ENCODE results near the gene F2RL1.
"Not testable (repeated sequence)": the region's sequence is repeated elsewhere in the genome, so short reads cannot be mapped to it uniquely, and the experiment has no call there.

The F2RL1 gene

DNA sequence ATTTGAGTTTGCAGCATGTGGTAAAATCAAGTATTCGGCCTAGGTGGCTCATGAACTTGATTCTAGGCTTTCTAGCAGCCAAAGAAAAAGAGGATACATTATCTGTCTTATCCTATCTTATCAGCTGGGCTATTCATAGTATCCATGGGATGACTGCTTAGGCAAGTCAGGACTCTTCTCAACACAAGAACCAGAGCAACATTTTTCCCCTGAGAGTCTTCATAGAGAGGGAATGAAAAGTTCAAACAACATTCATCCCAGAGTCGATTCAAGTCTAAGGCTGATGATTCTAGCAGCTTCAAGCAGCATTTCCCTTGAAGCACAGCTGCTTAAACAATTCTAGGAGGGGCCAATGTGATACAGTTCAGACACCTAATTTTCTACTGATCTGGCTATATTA, 33.9 kb downstream of the F2RL1 start:
- DNase-seq: no peak

DNA sequence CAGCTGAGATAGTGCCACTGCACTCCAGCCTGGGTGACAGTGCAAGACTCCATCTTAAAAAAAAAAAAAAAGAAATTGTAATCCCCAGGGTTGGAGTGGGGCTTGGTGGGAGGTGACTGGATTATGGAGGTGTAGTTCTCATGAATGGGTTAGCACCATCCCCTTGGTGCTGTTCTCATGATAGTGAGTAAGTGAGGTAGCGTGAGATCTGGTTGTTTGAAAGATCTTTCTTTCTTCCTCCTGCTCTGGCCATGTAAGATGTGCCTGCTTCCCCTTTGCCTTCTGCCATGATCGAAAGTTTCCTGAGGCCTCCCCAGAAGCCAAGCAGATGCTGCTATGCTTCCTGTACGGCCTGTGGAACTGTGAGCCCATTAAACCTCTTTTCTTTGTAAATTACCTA, 34.9 kb downstream of the F2RL1 start:
- not testable (repeated sequence) for DNase-seq

DNA sequence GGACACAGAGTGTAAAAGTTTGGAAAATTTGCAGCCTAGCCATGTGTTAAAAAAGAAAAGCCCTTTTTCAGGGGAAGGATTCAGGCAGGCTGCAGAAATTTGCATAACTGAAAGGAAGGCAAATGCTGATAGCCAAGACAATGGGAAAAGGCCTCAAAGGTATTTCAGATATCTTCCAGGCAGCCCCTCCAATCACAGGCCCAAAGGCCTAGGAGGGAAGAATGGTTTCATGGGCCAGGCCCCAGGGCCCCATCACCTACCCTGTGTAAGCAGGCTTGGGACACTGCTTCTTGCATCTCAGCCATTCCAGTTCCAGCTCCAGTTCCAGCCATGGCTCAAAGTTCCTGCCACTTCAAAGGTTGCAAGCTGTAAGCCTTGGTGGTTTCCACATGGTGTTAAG, 35.8 kb downstream of the F2RL1 start:
- DNase-seq: no peak

DNA sequence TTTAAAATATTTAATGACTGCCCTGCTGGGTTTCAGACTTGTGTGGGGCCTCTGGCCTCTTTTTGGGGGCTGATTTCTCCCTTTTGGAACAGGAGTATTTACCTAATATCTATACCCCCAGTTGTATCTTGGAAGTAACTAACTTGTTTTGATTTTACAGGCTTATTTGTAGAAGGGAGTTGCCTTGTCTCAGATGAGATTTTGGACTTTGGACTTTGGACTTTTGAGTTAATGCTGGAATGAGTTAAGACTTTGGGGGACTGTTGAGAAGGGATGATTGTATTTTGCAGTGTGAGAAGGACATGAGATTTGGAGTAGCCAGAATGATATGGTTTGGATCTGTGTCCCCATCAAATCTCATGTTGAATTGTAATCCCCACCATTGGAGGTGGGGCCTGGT, 36.7 kb downstream of the F2RL1 start:
- DNase-seq: not testable (repeated sequence)

DNA sequence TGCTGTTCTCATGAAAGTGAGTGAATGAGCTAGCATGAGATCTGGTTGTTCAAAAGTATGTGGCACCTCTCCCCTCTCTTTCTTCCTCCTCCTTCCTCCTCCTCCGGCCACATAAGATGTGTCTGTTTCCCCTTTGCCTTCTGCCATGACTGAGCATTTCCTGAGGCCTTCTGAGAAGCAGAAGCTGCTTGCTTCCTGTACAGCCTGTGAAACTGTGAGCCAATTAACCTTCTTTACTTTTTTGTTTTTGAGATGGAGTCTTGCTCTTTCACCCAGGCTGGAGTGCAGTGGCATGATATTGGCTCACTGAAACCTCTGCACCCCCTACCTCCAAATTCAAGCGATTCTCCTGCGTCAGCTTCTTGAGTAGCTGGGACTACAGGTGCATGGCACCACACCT, 37.1 kb downstream of the F2RL1 start:
- DNase-seq: peak; percentile 56

DNA sequence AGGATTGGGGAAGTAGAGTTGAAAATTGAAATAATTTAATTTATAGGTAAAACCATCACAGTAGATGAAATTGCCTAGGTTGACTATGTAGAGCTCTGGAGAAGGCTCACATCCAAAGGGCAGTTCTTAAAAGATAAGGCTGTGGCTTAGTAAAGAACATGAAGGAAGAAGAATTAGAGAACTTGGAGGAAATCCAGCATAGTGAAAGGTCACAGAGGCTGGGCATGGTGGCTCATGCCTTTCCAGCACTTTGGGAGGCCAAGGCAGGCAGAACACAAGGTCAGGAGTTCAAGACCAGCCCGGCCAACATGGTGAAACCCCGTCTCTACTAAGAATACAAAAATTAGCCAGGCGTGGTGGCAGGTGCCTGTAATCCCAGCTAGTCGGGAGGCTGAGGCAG, 38.0 kb downstream of the F2RL1 start:
- DNase-seq: not testable (repeated sequence)

DNA sequence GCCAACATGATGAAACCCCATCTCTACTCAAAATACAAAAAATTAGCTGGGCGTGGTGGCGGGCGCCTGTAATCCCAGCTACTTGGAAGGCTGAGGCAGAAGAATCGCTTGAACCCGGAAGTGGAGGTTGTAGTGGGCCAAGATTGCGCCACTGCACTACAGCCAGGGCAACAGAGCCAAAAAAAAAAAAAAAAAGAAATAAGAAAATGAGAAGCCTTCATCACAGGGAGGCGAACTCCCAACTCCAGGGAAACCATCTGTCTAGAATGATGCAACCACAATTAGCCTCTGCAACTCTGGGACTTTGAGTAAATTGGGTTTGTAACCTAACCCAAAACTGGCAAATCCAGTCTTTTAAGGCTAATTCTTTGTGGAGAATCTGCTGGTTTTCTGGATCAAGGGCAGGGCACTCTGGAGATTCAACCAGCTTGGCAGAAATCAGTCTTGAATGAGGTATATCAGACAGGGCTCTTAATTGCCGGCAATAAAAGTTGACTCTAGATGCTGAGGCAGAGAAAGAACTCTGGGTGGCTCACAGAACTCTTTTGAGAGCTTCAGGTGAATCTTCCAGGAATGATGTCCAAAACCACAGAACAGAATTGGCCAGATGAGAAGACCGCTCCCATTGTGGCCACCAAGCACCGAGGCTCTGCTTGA, 40.9 kb downstream of the F2RL1 start:
- peak; percentile 6 for DNase-seq

DNA sequence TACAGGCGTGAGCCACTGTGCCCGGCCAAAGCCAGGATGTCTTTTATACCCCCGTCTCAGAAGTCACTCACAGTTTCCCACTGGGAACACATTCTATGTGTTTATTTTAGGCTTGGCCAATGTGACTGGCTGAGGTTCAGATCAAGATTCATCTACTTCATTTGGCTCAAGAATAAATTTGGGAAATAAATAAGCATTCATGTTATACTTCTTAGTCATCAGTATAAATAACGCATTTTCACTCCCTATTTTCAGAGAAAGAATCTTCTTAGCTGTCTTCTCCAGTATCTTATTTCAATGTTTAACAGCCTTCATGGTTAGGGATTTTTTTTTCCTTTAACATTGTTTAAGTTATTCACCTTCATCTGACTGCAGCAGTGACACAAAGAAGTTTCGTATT, 42.8 kb downstream of the F2RL1 start:
- no peak for DNase-seq

DNA sequence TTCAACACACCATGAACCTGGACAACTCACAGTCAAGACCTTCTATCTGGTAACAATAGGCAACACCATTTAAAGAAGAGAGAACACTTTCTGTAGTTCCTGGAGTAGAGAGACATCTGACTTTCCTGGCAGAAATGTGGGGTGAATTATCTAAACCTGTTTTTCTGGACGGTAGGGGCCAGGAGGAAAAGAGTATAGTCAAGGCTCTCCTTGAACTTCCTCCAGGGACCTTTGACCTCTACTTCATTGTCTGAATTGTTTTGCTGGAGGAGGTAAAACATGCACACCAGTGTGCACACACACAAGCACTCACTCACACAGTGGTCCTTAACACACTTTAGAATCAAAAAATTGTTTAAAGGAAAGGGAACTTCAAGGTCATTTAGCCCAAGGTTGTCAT, 44.2 kb downstream of the F2RL1 start:
- no peak for DNase-seq

DNA sequence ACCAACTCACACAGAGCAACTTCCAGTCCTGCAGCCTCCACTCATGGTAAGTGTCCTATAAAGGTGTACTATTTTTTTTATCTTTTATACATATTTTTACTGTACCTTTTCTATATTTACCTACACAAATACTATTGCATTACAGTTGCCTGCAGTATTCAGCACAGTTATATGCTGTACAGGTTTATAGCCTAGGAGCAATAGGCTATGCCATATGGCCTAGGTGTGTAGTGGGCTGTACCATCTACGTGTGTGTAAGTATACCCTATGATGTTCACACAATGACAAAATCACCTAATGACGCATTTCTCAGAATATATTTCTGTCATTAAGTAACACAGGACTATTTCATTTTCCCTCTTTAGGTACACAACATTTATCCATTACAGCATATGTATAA, 47.7 kb downstream of the F2RL1 start:
- DNase-seq: no peak

DNA sequence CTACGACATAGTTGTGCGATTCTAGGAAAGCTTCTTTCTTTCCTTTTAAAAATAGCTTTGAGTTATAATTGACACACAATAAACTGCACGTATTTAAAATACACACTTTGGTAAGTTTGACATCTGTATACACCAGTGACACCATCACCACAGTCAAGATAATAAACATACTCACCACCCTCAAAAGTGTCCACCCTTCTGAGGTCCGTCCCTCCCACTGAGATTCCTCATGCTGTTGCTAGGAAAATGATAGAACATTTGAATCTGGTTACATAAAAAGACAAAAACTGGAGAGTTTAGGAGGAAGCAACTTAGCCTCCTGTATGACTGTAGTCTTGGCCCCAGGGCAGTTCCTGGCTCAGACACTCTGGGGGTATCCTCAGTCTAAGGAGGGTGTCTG, 48.2 kb downstream of the F2RL1 start:
- no peak for DNase-seq

DNA sequence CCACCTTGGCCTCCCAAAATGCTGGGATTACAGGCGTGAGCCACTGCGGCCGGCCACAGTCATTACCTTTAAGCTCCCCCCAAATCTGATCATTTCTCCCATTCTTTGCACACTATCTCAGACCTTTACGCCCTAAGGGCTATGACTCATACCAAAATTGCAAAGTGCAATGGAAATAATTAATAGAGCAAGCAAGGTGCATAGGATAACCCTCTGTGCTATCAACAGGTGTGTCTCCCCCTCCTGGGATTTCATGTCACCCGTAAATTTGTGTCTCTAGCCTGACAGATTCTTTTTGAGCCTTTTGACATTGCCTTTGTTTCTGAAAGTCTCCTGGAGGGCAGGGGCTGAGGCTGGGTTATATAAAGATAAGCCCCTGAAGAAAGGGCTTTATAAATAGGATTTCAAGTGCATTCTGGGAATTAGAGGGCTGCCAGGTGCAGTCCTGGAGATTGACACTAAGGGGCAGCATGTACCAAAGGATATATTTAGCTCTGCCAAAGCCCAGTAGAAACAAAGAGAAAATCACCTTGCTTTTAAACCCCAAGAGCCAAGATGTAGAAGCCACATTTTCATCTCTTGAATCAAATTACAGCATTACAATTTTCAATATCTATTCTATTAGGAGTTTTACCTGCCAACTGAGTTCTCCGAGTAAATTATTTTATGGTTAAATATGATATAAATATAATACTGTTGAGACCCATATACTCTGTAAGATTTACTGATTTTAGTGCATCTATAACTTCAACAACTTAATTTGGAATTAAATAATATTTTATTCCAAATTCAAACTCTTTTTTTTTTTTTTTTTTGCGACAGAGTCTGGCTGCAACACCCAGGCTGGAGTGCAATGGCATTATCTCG, 49.2 kb downstream of the F2RL1 start:
- peak; percentile 33 for DNase-seq

DNA sequence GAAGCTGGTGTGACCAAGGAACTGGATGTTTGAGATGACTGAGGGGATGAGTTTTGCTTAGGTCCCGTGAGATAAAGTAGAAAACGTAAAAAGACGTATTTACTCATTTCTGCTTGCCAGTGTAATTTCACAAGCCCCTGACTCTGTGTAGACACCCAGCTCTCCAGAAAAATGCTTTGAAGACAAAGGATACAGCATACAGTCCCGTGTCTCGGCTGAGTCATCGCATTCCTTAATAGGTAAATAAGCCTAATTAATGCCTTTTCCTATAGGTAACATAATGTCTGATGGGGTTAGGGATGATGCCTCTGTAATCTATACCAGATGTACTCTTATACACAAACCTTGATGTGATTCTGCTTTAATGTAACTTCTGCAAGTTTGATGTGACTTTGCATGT, 51.2 kb downstream of the F2RL1 start:
- no peak for DNase-seq

DNA sequence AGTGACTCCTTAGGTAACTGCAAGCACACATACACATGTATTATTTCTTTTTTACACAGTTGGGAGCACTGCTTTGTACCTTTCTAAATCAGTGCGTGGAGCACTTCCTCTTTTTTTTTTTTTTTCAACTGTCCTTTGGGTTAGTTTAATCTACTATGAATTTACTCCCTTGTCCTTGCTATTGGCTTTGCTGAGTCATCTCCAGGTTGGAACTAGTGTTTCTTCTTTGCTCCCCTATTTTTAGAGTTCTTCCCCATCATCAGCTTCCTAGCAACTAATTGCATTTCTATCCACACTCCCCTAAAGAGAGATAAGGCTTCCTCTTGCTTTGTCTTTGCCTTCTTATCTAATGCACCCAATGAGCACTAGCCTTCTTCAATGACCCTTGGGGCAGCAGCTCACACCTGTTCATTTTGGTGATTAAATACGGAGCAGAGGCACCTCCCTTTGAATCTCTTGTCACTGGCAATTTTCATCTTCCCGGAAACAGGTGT, 55.3 kb downstream of the F2RL1 start:
- no peak for DNase-seq

All from CD4-positive, alpha-beta T cell treated with Interferon gamma for 1 hour (primary cell).